ENCODE measurements around the gene PPAN.

The PPAN gene

DNA sequence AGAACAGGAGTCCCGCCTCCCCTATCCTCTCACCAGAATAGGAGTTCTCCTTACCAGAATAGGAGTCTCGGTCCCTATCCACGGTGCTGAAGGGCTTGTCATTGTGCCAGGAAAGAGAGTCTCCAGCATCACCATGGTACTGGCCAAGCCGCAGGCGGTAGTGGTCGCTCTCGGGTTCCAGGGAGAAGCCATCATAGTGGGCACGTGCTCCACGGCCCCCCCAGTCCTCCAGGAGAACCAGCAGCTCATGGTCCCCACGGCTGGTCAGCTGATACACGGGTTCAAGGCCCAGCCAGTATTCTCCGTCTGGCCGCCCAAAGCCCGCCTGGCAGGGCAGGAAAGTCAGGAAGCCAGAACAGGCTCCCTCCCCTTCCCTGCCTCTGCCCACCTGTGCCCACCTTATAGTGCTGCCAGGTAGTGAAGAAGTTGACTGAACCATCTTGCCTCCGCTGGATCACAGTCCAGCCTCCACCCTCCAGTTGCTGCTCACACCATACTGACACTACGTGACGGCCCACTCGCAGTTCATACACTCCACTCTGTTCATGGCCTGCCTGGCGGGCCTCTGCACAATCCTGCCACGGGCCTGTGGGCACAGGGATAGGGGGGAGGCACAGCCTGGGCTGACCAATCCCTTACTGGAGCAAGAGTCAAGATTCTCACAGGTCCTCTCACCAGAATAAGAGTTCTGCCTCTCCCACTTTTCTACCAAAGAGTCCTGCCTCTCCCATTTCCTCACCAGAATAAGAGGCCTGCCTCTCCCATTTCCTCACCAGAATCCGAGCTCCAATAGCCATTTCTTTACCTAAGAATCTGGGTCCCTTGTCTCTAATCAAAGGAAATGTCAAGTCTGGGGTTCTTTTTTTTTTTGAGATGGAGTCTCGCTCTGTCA lies 12.6 kb upstream of the PPAN start:
- no peak for DNase-seq

GRCh38 chr19:10095622-10095947 lies 10.6 kb upstream of the PPAN start:
- DNase-seq = no peak

DNA sequence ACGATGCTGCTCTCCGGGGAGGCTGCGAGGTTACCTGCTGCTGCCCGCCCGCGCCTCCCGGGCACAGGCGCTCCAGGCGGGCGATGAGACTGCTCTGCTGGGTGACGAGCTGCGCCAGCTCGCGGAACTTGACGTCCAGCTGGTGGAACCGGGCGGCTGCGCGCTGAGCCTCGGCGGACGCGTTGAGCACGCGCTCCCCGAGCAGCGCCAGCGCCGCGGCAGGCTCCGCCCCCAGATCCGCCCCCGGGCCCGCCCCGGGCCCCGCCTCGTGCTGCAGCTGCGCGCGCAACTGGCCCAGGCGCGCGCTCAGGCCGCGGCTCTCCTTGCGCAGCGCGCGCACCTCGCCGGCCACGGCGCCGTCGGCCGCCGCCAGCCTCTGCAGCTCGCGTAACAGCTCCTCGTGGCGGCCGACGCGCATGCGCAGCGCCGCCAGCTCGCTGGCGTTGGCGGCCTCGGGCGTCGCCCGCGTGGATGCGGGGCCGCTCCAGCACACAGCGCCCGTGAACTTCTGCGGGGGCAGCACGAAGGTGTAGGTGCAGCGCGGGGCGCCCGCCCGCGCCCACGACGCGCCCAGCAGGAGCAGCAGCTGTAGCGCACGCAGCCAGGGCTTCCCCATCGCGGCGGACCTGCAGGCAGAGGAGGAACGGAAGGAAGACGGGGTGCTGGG lies 10.1 kb upstream of the PPAN start:
- DNase-seq = peak; percentile 70

- DNase-seq = no peak
Observed at GRCh38 chr19:10096615-10096963, 9.6 kb upstream of the PPAN start.

- no peak for DNase-seq
Observed at GRCh38 chr19:10100163-10100785, 5.9 kb upstream of the PPAN start.

DNA sequence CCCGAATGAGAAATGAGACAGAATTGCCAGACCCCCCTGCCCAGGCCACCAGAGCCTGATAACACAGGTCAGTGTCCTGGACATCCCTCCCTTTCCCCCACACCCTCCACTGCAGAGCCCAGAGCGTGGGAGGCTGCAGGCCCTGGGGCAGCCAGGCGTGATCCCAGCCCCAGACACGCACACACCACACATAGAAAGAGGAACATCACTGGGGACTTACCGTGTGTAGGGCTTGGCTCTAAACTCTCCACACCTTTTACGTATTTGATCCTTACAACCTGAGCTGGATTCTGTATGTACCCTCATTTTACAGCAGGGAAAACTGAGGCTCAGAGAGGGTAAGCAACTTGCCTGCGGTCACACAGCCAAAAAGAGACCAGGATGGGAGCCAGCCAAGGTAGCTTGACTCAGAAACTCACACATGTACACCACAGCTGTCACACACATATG lies 3.4 kb upstream of the PPAN start:
- no peak for DNase-seq

GRCh38 chr19:10104130-10104513 lies 2.0 kb upstream of the PPAN start:
- DNase-seq = no peak

GRCh38 chr19:10104665-10105508 lies 1.3 kb upstream of the PPAN start:
- no peak for DNase-seq

GRCh38 chr19:10105509-10106099 lies 558 bp upstream of the PPAN start:
- no peak for DNase-seq

DNA sequence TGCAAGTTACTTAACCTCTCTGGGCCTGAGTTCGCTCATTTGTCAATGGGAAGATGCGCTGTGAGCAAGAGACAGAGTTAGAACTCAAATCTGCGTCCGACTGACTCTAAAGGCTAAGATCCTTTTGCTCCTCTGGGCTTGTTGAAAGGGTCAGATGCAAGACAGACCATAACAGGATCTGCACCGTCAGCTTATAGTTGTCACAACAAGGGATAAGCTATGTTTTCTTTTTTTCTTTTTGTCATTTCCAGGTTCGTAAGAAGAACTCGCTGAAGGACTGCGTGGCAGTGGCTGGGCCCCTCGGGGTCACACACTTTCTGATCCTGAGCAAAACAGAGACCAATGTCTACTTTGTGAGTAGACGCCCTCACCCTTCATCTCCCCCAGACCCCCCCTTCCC lies 1.1 kb downstream of the PPAN start:
- no peak for DNase-seq

DNA sequence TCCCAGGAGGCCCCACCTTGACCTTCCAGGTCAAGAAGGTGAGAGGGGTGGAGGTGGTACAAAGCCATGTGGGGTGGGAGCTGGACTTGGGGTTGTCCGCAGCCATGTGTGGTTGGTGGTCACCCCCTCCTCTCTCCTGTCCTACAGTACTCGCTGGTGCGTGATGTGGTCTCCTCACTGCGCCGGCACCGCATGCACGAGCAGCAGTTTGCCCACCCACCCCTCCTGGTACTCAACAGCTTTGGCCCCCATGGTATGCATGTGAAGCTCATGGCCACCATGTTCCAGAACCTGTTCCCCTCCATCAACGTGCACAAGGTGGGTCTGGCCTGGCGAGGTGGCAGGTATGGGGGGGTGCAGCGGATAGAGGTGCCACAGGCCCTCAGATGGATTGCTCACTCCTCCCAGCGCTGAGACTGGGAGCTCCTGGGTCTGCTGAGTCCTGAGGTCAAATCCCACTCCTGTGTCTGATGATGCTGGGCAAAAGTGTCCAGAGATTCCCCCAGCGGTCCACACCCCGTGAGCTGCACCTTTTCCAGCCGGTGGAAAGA lies 1.7 kb downstream of the PPAN start:
- no peak for DNase-seq

GRCh38 chr19:10109528-10109927 lies 3.4 kb downstream of the PPAN start:
- DNase-seq = no peak

GRCh38 chr19:10110076-10110971 lies 4.2 kb downstream of the PPAN start:
- DNase-seq = no peak

GRCh38 chr19:10110972-10111317 lies 4.8 kb downstream of the PPAN start:
- no peak for DNase-seq

DNA sequence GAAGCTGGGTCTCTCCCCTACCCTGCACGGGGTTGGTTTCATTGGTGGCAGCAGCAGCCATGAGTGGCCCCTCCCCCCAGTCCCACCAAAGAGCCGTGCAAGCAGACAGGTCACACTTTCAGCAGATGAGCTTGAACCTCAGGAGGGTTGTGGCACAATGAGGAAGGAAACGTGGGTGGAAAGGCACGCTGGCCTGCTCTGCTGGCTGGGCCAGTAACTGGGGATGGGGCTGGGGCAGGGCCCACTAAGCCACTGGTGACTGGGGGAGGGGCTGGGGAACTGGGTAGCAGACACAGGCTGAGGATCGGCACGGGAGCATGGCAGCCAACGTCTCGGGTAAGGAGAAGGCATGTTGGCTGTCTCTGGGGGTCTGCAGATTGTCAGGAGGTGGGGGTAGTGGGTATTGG lies 5.2 kb downstream of the PPAN start, which contains the start of gene P2RY11:
P2RY11 (plus strand) TSS at position 289 of the 407 bp plus-strand sequence; CDS start at position 318, 29 bp downstream.
- no peak for DNase-seq

- no peak for DNase-seq
Observed at GRCh38 chr19:10112037-10112761, 6.0 kb downstream of the PPAN start.

- no peak for DNase-seq
Observed at GRCh38 chr19:10112895-10113591, 6.9 kb downstream of the PPAN start.

- DNase-seq = no peak
Observed at GRCh38 chr19:10113592-10113963, 7.4 kb downstream of the PPAN start.

- no peak for DNase-seq
Observed at GRCh38 chr19:10113964-10114650, 7.9 kb downstream of the PPAN start.

All from GOT3 (cell line).